Measurements from ENCODE around the gene KCNA1. TPM values are rescaled to one million over a fixed set of nuclear protein-coding genes. Genes with fewer than 3 reads are reported as not detected.

The KCNA1 gene
- total RNA-seq, 1 donor from 2014 or later, result 1.4 TPM

DNA sequence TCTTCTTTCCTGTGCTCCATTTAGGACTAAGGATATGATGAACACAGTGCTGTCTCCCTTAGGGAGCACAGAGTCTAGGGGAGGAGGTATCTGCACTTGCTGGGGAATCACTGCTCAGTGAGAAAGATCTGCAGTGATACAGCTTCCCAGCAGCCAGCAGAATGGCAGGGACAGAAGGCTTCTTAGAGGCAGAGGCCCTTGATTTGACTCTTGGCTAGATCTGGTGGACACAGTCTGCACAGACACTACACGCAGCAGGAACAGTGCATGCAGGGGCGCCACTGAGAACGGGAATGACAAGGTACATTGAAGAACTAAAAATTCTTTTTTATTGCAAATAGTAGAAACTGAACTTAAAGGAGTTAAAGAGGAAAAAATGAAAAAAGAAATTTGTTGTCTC lies 51.6 kb downstream of the KCNA1 start:
- no peaks in the 10 kb centered on the region for H3K36me3 Mint-ChIP-seq
- no peak overlapping the region for H3K4me2 ChIP-seq
- no peak overlapping the region for H3K27ac ChIP-seq
- H4K20me1 ChIP-seq (ENCODE audit: low read depth), result no peaks in the 10 kb centered on the region
- H2AFZ ChIP-seq (replicated peaks), result no peak overlapping the region
- H3K27ac Mint-ChIP-seq, result no peak overlapping the region
- no peak overlapping the region for H3K4me3 ChIP-seq
- H3K79me2 ChIP-seq (ENCODE audit: low read depth), result no peaks in the 10 kb centered on the region
- no peaks in the 10 kb centered on the region for H3K9me3 Mint-ChIP-seq
- no peaks in the 10 kb centered on the region for H3F3A ChIP-seq (ENCODE audit: low read depth)
- no peak overlapping the region for H3K9ac ChIP-seq
- no peak for TF ChIP-seq CTCF (IDR thresholded peaks at IDR 0.05)
- no peak for TF ChIP-seq EZH2 (IDR thresholded peaks at IDR 0.05)
- TF ChIP-seq EZH2phosphoT487 (IDR thresholded peaks at IDR 0.05), result no peak
- H3K4me1 Mint-ChIP-seq, result peaks cover 18% of the 10 kb centered on the region
- no peak for DNase-seq (ENCODE audit: low spot score)
- no peaks in the 10 kb centered on the region for H3K27me3 Mint-ChIP-seq (ENCODE audit: insufficient read depth, low read depth)
- H3K4me3 Mint-ChIP-seq, result no peak overlapping the region
- peaks cover 13% of the 10 kb centered on the region for H3K4me1 ChIP-seq
- H3K36me3 ChIP-seq, result no peaks in the 10 kb centered on the region
- peaks cover 29% of the 10 kb centered on the region for H3K27me3 ChIP-seq
- no peaks in the 10 kb centered on the region for H3K9me3 ChIP-seq (ENCODE audit: low read depth)

DNA sequence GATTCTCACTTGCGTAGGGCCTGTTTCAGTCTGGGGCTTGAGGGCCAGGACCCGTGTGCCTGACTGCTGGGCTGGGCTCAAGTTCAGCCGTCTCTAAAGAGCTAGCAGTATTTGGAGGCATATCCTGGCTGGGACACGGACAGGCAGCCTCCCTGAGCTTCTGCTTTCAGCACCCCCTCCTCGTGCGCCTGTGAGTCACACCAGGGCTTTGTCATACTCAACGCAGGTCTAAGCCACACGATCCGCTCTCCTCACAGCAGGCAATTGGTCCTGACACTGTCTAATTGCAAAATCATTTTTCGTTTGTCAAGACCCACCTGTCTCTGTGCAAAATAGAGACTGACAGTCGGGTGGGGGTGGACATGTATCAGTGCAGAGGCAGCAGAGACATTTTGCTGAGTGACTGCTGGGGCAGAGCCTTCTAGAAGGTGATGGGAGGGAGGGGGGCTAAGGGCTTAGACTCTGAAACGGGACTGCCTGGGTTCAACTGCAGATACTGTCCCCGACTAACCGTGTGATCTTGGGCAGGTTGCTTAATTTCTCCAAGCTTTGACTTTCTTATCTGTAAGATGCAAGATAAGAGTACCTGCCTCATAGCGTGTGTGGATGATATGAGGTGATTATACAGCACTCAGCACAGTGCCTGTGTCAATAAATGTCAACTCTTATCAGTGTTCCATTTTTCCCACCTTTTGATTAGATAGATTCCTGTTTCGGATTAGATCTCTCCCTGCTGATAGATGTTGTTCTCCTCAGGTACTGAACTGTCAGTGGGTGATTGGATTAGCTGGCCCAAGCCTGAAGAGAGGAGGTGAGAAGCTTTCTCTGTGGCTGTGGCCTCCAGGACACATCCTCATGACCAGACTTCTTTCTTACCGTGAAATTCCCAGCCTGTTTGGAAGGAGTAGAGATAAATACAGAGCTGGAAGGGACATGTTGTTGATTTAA lies 53.1 kb downstream of the KCNA1 start:
- TF ChIP-seq CTCF (IDR thresholded peaks at IDR 0.05), result no peak
- TF ChIP-seq EZH2 (IDR thresholded peaks at IDR 0.05), result no peak
- TF ChIP-seq EZH2phosphoT487 (IDR thresholded peaks at IDR 0.05), result no peak

More for the DNA sequence above, 53.1 kb downstream of the KCNA1 start:
- H3K9me3 Mint-ChIP-seq, result no peaks in the 10 kb centered on the region
- no peaks in the 10 kb centered on the region for H3K36me3 Mint-ChIP-seq
- H3K79me2 ChIP-seq (ENCODE audit: low read depth), result no peaks in the 10 kb centered on the region
- no peaks in the 10 kb centered on the region for H3K36me3 ChIP-seq
- H2AFZ ChIP-seq (replicated peaks), result no peak overlapping the region
- H4K20me1 ChIP-seq (ENCODE audit: low read depth), result no peaks in the 10 kb centered on the region
- no peaks in the 10 kb centered on the region for H3K9me3 ChIP-seq (ENCODE audit: low read depth)
- peaks cover 13% of the 10 kb centered on the region for H3K4me1 ChIP-seq
- no peak for DNase-seq (ENCODE audit: low spot score)
- H3K27ac Mint-ChIP-seq, result no peak overlapping the region
- H3F3A ChIP-seq (ENCODE audit: low read depth), result no peaks in the 10 kb centered on the region
- H3K27me3 ChIP-seq, result peaks cover 44% of the 10 kb centered on the region
- H3K9ac ChIP-seq, result no peak overlapping the region
- peaks cover 14% of the 10 kb centered on the region for H3K4me1 Mint-ChIP-seq
- H3K4me3 ChIP-seq, result no peak overlapping the region
- no peaks in the 10 kb centered on the region for H3K27me3 Mint-ChIP-seq (ENCODE audit: insufficient read depth, low read depth)
- no peak overlapping the region for H3K27ac ChIP-seq
- H3K4me2 ChIP-seq, result no peak overlapping the region
- H3K4me3 Mint-ChIP-seq, result no peak overlapping the region

Other genes with a start within 250 kb of the KCNA1 start
- 2.6 and 5.0 TPM in 2 replicates for gene GALNT8, start 189.5 kb upstream of the KCNA1 start, total RNA-seq (ENCODE audit: low replicate concordance)
- 0.19 and 1.1 TPM in 2 replicates for gene KCNA5, start 134.0 kb downstream of the KCNA1 start, total RNA-seq (ENCODE audit: low replicate concordance)